Upper lobe of left lung (tissue), 6 donors: ENCODE results near the gene STT3B. TPM values are rescaled to one million over a fixed set of nuclear protein-coding genes. Genes with fewer than 3 reads are reported as not detected.
A peak's percentile ranks its signal among the peaks of the same experiment; 100 is the strongest.

Source experiments
- ATAC-seq, 2 donors: fragments of 200-7000 bp; cut with Tn5 transposase; one replicate each; pipeline ENCODE4 v1.9.1; 2022; ENCODE audit warnings: mild to moderate bottlenecking in 2 of 2, moderate library complexity in 2 of 2; ENCODE audit not compliant: low FRiP score in 2 of 2
- DNase-seq, 2 donors: peaks; one replicate each; pipeline ENCODE4 v3.0.0-alpha.2; 2019 to 2020
- H3K27ac ChIP-seq, 4 donors: fragments of 200-600 bp; sonication (generic); one replicate each; pipeline ENCODE4 v1.5.1; 2016 to 2019
- H3K27me3 ChIP-seq, 4 donors: fragments of 200-600 bp; sonication (generic); one replicate each; pipeline ENCODE4 v1.5.1; 2017 to 2019
- H3K36me3 ChIP-seq, 4 donors: fragments of 200-600 bp; sonication (generic); one replicate each; pipeline ENCODE4 v1.5.1; 2016 to 2019
- H3K4me1 ChIP-seq, 4 donors: fragments of 200-600 bp; sonication (generic); one replicate each; pipeline ENCODE4 v1.5.1; 2018 to 2019
- H3K4me3 ChIP-seq, 4 donors: fragments of 200-600 bp; sonication (generic); one replicate each; pipeline ENCODE4 v1.5.1; 2017 to 2019; ENCODE audit warnings: mild to moderate bottlenecking in 2 of 4, moderate library complexity in 1 of 4
- H3K9me3 ChIP-seq, 4 donors: fragments of 200-600 bp; sonication (generic); one replicate each; pipeline ENCODE4 v1.5.1; 2018 to 2019
- EP300 ChIP-seq, 4 donors: sonication (generic); formaldehyde crosslinking; IDR thresholded peaks; one replicate each; pipeline ENCODE4 v1.5.1; 2017; ENCODE audit warnings: antibody characterized with exemption in 4 of 4, control low read depth in 2 of 4
- POLR2A ChIP-seq, 4 donors: fragments of 450-650 bp; IDR thresholded peaks; one replicate each; pipeline ENCODE4 v1.5.1; 2016 to 2017; ENCODE audit warnings: antibody characterized with exemption in 4 of 4, mild to moderate bottlenecking in 2 of 4
- POLR2AphosphoS5 ChIP-seq, 2 donors: sonication (generic); formaldehyde crosslinking; IDR thresholded peaks; one replicate each; pipeline ENCODE4 v1.5.1; 2017; ENCODE audit warnings: antibody characterized with exemption in 2 of 2
- WGBS, 2 donors: methylation state at CpG; one replicate each; pipeline ENCODE4 v1.1.5; 2017 to 2018; 5-methylcytosine and 5-hydroxymethylcytosine counted together
- total RNA-seq, 6 donors: library from RNA; depleted of rRNA in 4 of 6; stranded (reverse); fragments of >200 nt in 4 of 6; gene quantifications; one replicate each; pipeline versions ENCODE4 v1.1.0 to v1.2.1, GENCODE V29; 2016 to 2021
- TF ChIP-seq, protein P1 (sequence below), 6 experiments: fragments of 450-650 bp in 4 of 6; fragments of 200-600 bp in 2 of 6; sonication (generic) in 2 of 6; IDR thresholded peaks; one replicate each; pipeline ENCODE4 v1.5.1; 2016 to 2019; ENCODE audit warnings: antibody characterized with exemption in 6 of 6
- donor health status: DM: no; HTN: no; CAD: no; lungs with moderate emphysema.
- donor health status: DM: no; HTN: yes; CAD: no; lungs with severe emphysema.

STT3B gene
- total RNA-seq, 6 donors from 2014 or later: 42.9 to 137 (median 88.8) TPM

DNA sequence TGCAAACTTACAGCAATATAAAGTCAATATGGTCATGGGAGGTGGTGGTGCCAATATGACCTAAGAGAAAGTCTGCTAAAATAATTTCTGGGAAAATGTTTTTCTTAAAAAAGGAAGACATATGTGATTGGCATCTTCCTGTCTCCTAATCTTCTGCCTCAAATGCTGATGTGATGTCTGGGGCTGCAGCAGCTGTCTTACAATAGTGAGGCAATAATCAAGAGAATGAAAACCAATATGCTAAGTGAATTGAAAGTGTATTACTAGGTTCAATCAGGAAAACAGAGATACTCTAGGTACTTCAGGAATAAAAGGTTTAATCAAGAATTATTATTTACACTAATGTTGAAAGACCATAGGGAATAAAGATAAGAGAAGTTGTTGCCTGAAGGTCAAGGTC is 7.2 kb upstream of the STT3B start:
- Histone ChIP-seq H3K36me3 (no peaks in the 10 kb centered on the region), H3K27ac (no peak overlapping the region), H3K9me3 (no peaks in the 10 kb centered on the region), H3K4me1 (peaks cover 0 to 6% (median 4%) of the 10 kb centered on the region in 4 donors), H3K27me3 (no peaks in the 10 kb centered on the region), H3K4me3 (no peak overlapping the region)
- DNase-seq (no peak), ATAC-seq (no peak)
- TF ChIP-seq POLR2A (IDR thresholded peaks at IDR 0.05): no peak
- TF ChIP-seq, protein P1, sequence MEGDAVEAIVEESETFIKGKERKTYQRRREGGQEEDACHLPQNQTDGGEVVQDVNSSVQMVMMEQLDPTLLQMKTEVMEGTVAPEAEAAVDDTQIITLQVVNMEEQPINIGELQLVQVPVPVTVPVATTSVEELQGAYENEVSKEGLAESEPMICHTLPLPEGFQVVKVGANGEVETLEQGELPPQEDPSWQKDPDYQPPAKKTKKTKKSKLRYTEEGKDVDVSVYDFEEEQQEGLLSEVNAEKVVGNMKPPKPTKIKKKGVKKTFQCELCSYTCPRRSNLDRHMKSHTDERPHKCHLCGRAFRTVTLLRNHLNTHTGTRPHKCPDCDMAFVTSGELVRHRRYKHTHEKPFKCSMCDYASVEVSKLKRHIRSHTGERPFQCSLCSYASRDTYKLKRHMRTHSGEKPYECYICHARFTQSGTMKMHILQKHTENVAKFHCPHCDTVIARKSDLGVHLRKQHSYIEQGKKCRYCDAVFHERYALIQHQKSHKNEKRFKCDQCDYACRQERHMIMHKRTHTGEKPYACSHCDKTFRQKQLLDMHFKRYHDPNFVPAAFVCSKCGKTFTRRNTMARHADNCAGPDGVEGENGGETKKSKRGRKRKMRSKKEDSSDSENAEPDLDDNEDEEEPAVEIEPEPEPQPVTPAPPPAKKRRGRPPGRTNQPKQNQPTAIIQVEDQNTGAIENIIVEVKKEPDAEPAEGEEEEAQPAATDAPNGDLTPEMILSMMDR (IDR thresholded peaks at IDR 0.05): no peak
- TF ChIP-seq EP300 (IDR thresholded peaks at IDR 0.05): no peak
- no peak for TF ChIP-seq POLR2AphosphoS5 (IDR thresholded peaks at IDR 0.05)

GRCh38 chr3:31529421-31529820 is 3.3 kb upstream of the STT3B start:
- TF ChIP-seq POLR2AphosphoS5 (IDR thresholded peaks at IDR 0.05) (no peak), POLR2A (IDR thresholded peaks at IDR 0.05) (no peak), EP300 (IDR thresholded peaks at IDR 0.05) (no peak)
- TF ChIP-seq, protein P1 (IDR thresholded peaks at IDR 0.05): no peak
- ATAC-seq: no peak
- no peaks in the 10 kb centered on the region for H3K27me3 ChIP-seq
- no peak overlapping the region for H3K4me3 ChIP-seq
- DNase-seq: no peak
- peaks cover 7 to 18% (median 12%) of the 10 kb centered on the region in 4 donors for H3K4me1 ChIP-seq
- H3K27ac ChIP-seq: no peak overlapping the region
- WGBS, 2 donors: 0 to 46% methylated on average over 1 of the region's 1 CpG
- no peaks in the 10 kb centered on the region for H3K36me3 ChIP-seq
- no peaks in the 10 kb centered on the region for H3K9me3 ChIP-seq

GRCh38 chr3:31530039-31530959 is 2.4 kb upstream of the STT3B start:
- 86 to 90% methylated on average over 11 of the region's 11 CpGs for WGBS, 2 donors
- ATAC-seq (no peak), DNase-seq (no peak)
- TF ChIP-seq, protein P1 (IDR thresholded peaks at IDR 0.05): no peak
- TF ChIP-seq POLR2AphosphoS5 (IDR thresholded peaks at IDR 0.05): no peak
- TF ChIP-seq POLR2A (IDR thresholded peaks at IDR 0.05): no peak
- TF ChIP-seq EP300 (IDR thresholded peaks at IDR 0.05): no peak
- H3K4me1 ChIP-seq: peaks cover 15 to 27% (median 20%) of the 10 kb centered on the region in 4 donors
- no peaks in the 10 kb centered on the region for H3K27me3 ChIP-seq
- no peaks in the 10 kb centered on the region for H3K36me3 ChIP-seq
- H3K9me3 ChIP-seq: no peaks in the 10 kb centered on the region
- peak overlapping the region in 2 of 4 donors; percentile 97 to 98 for H3K4me3 ChIP-seq
- peak overlapping the region in 2 of 4 donors; percentile 99 for H3K27ac ChIP-seq

DNA sequence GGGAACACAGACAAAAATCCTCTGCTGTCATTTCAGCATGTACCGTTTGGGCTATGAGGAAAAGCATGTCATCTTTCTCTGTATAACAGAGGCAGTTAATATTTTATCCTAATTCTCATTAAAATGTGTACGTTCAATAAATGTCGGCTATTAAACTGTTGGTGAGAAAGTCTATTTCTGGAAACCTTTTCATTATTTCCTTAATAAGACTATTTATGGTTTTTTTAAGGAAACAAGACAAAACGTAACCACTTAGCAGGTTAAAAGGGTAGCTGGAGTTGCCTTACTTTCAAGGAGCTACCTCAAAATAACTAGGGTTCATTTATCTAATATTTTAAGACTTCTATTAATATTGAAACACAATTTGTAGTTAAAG is 1.8 kb upstream of the STT3B start:
- 32 to 41% methylated on average over 4 of the region's 4 CpGs for WGBS, 2 donors
- Histone ChIP-seq H3K27ac (peak overlapping the region; percentile 92 to 99 (median 99)), H3K27me3 (no peaks in the 10 kb centered on the region), H3K9me3 (no peaks in the 10 kb centered on the region), H3K4me1 (peaks cover 22 to 33% (median 27%) of the 10 kb centered on the region in 4 donors), H3K36me3 (no peaks in the 10 kb centered on the region), H3K4me3 (peak overlapping the region in 3 of 4 donors; percentile 69 to 98 (median 97))
- no peak for ATAC-seq
- DNase-seq: no peak
- no peak for TF ChIP-seq POLR2AphosphoS5 (IDR thresholded peaks at IDR 0.05)
- TF ChIP-seq, protein P1 (IDR thresholded peaks at IDR 0.05): no peak
- TF ChIP-seq EP300 (IDR thresholded peaks at IDR 0.05): no peak
- no peak for TF ChIP-seq POLR2A (IDR thresholded peaks at IDR 0.05)
